AG10803 (cell line): Measurements from ENCODE around the gene NHLRC2.

Experiments
- DNase-seq: peaks from one replicate; pipeline ENCODE4 v3.0.0; 2010; ENCODE audit warnings: low read depth
- H3K4me3 ChIP-seq: 2 replicates; pipeline ENCODE4 v1.5.1; 2011; ENCODE audit warnings: mild to moderate bottlenecking, low read length, control low read depth
- TF ChIP-seq, protein P1 (sequence below): conservative IDR thresholded peaks from 2 replicates; pipeline ENCODE4 v1.5.1; 2011; ENCODE audit warnings: mild to moderate bottlenecking, low read length, control low read depth, inconsistent platforms

NHLRC2 gene

DNA sequence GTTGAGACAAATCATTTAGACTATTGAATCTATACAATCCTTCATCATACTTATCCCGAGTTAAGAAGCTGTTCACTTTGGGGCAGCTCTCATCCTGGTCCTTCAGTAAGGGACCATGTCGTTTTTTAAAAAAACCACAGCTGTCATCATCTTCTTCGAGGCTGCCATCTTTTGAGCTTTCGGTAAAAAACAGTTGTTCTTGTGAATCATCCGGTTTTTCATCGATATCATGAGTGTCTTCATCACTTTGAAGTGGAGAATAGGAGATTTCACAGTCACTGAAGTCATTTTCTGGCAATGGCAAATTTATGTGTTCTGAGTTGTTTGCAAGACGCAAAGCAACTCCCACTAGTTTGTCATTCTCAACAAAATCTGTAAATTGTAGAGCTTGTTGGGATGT is 4.5 kb upstream of the NHLRC2 start:
- TF ChIP-seq, protein P1, sequence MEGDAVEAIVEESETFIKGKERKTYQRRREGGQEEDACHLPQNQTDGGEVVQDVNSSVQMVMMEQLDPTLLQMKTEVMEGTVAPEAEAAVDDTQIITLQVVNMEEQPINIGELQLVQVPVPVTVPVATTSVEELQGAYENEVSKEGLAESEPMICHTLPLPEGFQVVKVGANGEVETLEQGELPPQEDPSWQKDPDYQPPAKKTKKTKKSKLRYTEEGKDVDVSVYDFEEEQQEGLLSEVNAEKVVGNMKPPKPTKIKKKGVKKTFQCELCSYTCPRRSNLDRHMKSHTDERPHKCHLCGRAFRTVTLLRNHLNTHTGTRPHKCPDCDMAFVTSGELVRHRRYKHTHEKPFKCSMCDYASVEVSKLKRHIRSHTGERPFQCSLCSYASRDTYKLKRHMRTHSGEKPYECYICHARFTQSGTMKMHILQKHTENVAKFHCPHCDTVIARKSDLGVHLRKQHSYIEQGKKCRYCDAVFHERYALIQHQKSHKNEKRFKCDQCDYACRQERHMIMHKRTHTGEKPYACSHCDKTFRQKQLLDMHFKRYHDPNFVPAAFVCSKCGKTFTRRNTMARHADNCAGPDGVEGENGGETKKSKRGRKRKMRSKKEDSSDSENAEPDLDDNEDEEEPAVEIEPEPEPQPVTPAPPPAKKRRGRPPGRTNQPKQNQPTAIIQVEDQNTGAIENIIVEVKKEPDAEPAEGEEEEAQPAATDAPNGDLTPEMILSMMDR, result no peak
- no peak for DNase-seq
- no peak overlapping the region for H3K4me3 ChIP-seq

DNA sequence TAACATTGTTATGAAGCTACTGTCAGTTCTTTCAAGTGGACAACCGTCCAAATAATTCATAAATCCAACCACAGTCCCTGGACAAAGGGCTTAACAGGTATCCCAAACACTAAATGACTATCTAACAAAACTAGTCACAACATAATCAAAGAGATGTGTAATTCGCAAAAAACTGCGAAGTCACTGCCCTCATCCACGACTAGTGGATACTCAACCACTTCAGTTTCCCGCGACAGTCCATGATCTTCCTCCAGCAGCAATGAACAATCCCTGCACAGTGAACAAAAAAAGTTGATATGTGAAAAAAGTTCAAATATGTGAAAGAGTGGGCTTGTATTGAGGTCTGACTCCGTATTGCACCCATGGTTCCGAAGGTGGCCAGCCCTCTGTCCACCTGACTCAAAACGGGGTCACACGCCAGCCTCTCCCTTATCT is 866 bp upstream of the NHLRC2 start:
- TF ChIP-seq, protein P1, result no peak
- DNase-seq, result no peak
- H3K4me3 ChIP-seq, result peak overlapping the region; percentile 84

DNA sequence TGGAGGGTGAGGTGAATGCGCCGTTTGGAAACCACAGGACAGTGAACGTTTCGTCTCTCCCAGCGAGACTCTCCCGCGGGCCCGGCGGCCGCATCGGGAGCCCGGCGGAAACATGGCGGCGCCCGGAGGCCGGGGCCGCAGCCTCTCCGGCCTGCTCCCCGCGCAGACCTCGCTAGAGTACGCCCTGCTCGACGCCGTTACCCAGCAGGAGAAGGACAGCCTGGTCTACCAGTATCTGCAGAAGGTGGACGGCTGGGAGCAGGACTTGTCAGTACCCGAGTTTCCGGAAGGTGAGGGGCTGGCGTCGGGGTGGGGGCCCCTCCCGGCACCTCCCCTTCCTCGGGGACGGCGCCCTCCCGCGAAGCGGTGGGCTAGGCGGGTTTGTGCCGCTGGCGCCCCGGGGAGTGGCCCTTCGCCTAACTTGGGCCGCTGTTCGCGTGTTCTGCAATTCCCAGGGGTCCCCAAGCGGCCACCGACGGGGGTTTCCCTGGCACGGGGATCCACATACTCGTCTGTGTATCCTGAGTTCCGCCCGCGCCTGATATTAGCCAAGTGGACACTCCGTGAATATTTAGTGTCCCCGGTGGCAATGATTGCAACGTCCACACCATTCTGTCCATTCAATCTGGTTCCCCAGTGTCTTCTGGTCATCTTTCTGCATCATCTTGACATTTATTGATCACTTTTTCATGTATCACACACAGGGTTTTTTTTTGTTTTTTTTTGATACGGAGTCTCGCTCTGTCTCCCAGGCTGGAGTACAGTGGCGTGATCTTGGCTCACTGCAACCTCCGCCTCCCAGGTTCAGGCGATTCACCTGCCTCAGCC is 514 bp downstream of the NHLRC2 start:
- TF ChIP-seq, protein P1, result peak; percentile 8; the same call in 1 of the 2 replicates
- DNase-seq, result peak; percentile 47
- H3K4me3 ChIP-seq, result peak overlapping the region; percentile 84

DNA sequence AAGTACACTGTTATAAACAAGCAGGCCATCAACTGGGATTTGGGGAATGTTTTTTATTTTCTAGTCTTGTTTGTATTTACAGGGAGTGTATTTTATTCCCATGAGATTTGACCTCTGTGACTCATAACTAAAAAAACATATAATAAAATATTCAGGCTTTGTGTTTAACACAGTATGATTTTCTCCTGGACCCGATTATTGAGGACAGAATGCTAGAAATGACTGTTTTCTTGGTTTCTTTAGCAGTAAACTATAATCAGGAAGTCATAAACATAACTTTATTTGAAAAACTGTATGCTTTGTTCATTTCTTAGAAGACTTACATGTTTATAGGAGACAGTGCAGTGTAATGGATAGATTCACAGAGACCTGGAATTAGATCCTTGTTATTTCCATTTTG is 2.1 kb downstream of the NHLRC2 start:
- no peak overlapping the region for H3K4me3 ChIP-seq
- DNase-seq, result no peak
- TF ChIP-seq, protein P1, result no peak

DNA sequence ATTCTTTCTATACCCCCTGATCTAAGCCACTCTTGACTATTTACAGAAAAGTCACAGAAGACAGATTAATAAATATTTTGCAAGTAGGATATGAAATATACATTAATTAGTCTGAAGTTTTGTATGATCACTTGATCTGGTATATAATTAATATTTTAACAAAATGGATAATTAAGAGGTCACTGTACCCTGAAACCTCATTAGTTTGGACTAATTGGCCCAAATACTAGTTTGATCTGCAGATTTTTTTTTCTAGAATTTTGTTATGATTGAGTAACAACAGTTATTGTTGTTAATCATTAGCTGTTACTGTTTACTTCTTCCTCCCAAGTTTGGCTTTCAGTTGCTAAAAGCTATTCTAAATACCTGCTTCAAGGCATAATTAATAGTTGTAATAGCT is 2.7 kb downstream of the NHLRC2 start:
- no peak overlapping the region for H3K4me3 ChIP-seq
- no peak for DNase-seq
- TF ChIP-seq, protein P1, result no peak

DNA sequence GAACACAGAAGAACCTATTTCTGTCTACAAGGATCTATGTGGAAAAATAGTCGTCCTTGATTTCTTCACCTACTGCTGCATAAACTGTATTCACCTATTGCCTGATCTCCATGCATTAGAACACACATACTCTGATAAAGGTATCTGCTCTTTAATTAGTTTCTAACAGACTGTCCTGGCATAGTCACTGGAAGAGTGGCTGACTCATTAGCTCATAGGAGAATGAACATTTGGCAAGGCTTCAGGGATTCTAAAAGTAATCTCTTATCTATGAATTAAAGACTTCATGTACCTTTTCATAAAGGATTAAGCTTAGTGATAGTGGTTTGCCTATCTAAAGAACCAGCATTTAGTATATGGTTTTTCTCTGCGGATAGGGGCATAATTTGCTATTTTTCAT is 4.1 kb downstream of the NHLRC2 start:
- no peak for DNase-seq
- TF ChIP-seq, protein P1, result no peak
- no peak overlapping the region for H3K4me3 ChIP-seq

DNA sequence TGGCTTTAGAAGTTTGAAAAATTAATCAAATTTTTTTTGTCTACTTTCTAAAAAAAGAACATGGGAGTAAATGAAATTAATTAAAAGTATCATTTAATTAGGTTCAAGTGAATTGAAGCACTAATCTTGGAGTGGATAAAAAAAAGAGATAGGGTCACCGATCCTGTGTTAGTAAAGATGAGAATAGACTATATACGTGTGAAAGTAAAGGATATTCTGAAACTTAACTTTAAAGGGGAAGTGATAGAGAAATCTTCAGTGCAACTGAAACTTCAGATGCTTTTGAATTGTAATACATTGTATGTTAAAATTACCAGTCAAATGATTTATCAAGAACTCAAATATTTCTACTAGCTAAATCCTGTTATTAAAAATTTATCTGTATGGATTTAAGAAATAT is 4.8 kb downstream of the NHLRC2 start:
- DNase-seq, result no peak
- TF ChIP-seq, protein P1, result no peak
- no peak overlapping the region for H3K4me3 ChIP-seq
